Measurements from ENCODE around the gene CAVIN2.

DNA sequence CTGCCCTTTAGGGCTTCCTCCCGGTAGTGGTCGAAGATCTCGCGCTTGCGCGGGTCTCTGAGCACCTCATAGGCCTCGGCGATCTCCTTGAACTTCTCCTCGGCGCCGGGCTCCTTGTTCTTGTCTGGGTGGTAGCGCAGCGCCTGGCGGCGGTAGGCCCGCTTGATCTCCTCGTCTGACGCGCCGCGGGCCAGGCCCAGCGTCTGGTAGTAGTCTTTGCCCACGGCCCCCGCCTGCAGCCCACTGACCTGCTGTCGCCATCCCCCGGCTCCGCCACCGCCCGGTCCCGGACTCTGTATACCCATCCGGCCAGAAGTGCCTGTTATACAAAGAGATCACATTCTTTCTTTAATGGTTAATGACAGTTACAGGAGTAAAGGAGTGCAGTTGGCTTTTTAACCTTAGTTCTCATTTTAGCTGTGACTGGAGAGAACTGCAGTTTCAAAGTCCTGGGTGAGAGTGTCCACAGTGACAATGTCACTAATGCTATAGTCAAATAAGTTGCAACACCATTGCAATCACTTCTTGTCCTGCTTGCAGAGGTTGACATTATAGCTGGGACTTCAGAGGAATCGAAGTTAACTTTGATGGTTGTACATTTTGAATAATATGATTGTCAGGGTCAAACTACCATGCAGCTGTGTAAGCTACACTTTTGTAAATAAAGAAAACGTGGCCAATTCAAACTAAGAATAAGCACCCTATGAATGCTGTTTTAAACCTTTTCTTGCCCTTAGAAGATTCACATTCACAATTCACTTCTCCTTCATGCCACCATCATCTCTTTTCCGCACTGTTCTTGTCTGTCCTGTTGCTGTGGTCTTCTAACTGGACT, 35.3 kb upstream of the CAVIN2 start:
- TF ChIP-seq, protein P1, sequence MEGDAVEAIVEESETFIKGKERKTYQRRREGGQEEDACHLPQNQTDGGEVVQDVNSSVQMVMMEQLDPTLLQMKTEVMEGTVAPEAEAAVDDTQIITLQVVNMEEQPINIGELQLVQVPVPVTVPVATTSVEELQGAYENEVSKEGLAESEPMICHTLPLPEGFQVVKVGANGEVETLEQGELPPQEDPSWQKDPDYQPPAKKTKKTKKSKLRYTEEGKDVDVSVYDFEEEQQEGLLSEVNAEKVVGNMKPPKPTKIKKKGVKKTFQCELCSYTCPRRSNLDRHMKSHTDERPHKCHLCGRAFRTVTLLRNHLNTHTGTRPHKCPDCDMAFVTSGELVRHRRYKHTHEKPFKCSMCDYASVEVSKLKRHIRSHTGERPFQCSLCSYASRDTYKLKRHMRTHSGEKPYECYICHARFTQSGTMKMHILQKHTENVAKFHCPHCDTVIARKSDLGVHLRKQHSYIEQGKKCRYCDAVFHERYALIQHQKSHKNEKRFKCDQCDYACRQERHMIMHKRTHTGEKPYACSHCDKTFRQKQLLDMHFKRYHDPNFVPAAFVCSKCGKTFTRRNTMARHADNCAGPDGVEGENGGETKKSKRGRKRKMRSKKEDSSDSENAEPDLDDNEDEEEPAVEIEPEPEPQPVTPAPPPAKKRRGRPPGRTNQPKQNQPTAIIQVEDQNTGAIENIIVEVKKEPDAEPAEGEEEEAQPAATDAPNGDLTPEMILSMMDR (conservative IDR thresholded peaks at IDR 0.05 in 1 of 2, IDR thresholded peaks at IDR 0.05 in 1 of 2; ENCODE audit: extremely low read depth in 1 of 2, insufficient read depth in 1 of 2, low read depth in 1 of 2, low read length in 2 of 2): no peak
- no peak for TF ChIP-seq EZH2 (IDR thresholded peaks at IDR 0.05; ENCODE audit: borderline replicate concordance, low read length)

Data from mammary epithelial cell (primary cell).